Lower leg skin (tissue), 3 donors: ENCODE data around the gene TBC1D22A.

Source experiments
- CTCF ChIP-seq, 3 donors: fragments of 450-650 bp; IDR thresholded peaks; one replicate each; pipeline ENCODE4 v1.5.1; 2016; ENCODE audit warnings: antibody characterized with exemption in 3 of 3, mild to moderate bottlenecking in 3 of 3, moderate library complexity in 2 of 3
- POLR2A ChIP-seq, 2 donors: fragments of 450-650 bp; IDR thresholded peaks; one replicate each; pipeline ENCODE4 v1.6.1; 2016 to 2017; ENCODE audit warnings: antibody characterized with exemption in 2 of 2, mild to moderate bottlenecking in 1 of 2, moderate library complexity in 1 of 2

- TF ChIP-seq CTCF (IDR thresholded peaks at IDR 0.05) = no peak
- no peak for TF ChIP-seq POLR2A (IDR thresholded peaks at IDR 0.05)
These were observed 172.5 kb downstream of the TBC1D22A start for GRCh38 chr22:46934746-46935491.
